ENCODE measurements around the gene MED1.

MED1 gene

GRCh38 chr17:39360537-39360936 is 90.5 kb downstream of the MED1 start:
- DNase-seq (ENCODE audit: low read depth), result no peak

GRCh38 chr17:39359994-39360393 is 91.1 kb downstream of the MED1 start:
- no peak for DNase-seq (ENCODE audit: low read depth)

- no peak for DNase-seq (ENCODE audit: low read depth)
Observed at GRCh38 chr17:39357986-39358385, 93.1 kb downstream of the MED1 start.

GRCh38 chr17:39357488-39357887 is 93.6 kb downstream of the MED1 start:
- DNase-seq (ENCODE audit: low read depth), result peak; percentile 31
